AG10803 (cell line): Measurements from ENCODE around the gene COLEC12.
A peak's percentile ranks its signal among the peaks of the same experiment; 100 is the strongest.

Experiments used
- DNase-seq: peaks from one replicate; pipeline ENCODE4 v3.0.0; 2010; ENCODE audit warnings: low read depth
- H3K4me3 ChIP-seq: 2 replicates; pipeline ENCODE4 v1.5.1; 2011; ENCODE audit warnings: mild to moderate bottlenecking, low read length, control low read depth
- CTCF ChIP-seq: conservative IDR thresholded peaks from 2 replicates; pipeline ENCODE4 v1.5.1; 2011; ENCODE audit warnings: mild to moderate bottlenecking, low read length, control low read depth, inconsistent platforms

COLEC12 gene

DNA sequence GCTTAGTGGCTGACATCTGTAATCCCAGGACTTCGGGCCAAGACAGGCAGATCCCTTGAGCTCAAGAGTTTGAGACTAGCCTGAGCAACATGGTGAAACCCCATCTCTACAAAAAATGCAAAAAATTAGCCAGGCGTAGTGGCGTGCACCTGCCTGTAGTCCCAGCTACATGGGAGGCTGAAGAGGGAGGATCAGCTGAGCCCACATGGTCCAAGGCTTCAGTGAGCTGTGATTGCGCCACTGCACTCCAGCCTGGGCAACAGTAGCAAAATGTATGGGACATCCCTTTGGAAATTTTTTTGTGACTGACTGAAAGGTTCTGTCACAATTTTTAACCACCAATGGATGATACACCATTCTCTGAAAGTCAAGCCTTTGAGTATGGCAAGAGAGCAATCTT is 6.3 kb upstream of the COLEC12 start:
- no peak for TF ChIP-seq CTCF
- DNase-seq, result no peak
- no peak overlapping the region for H3K4me3 ChIP-seq

GRCh38 chr18:506264-506663 is 5.8 kb upstream of the COLEC12 start:
- no peak for TF ChIP-seq CTCF
- DNase-seq, result peak; percentile 29
- no peak overlapping the region for H3K4me3 ChIP-seq

- no peak overlapping the region for H3K4me3 ChIP-seq
- DNase-seq, result no peak
- TF ChIP-seq CTCF, result no peak
Measured at GRCh38 chr18:505483-506122, 5.1 kb upstream of the COLEC12 start.

GRCh38 chr18:501406-501714 is 859 bp upstream of the COLEC12 start:
- TF ChIP-seq CTCF, result no peak
- no peak for DNase-seq
- no peak overlapping the region for H3K4me3 ChIP-seq

- peak; percentile 66 for DNase-seq
- peak; percentile 13; the same call in 1 of the 2 replicates for TF ChIP-seq CTCF
- peak overlapping the region; percentile 89 for H3K4me3 ChIP-seq
Measured at GRCh38 chr18:499776-500631, 497 bp downstream of the COLEC12 start.

DNA sequence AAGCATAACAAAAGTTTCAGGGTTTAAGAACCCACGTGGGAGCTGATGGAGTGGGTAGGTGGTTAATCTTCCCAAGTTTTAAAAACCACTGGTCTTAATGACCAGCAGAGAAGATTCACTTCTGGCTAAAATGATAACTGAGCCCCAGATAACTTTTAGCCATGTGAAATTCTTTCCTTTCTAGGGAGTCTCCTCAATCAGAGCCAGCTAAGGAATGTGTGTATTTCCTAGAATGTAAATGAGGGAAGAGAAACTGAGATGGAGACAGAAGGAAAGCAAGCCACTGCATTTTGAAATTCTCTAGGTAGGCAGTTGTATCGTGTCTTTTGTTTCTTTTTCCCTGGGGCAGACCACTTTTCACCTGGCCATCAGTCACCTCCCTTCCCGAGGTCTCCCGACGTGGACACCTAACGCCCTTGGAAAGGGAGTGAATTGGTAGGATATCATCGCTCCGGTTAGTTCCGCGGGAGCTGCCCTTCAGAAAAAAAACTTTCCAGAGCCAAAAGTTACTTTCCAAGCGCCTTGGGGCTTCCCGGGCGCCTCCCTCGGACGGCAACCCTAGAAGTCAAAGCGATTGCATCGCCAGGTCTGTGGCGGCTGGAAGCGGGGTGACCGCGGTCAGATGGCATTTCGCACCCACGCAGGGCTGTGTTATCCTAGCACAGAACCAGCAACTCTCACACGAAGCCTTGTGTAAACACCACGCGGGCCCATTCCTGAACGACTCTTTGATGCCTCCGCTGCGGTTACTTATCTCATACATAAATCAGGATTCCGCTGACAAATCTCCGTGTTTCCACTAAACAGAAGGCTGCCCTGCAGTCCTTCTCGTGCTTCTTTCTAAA is 1.3 kb downstream of the COLEC12 start:
- peak overlapping the region; percentile 89 for H3K4me3 ChIP-seq
- TF ChIP-seq CTCF, result no peak
- peak; percentile 69 for DNase-seq
